GM21528 (cell line): Measurements from ENCODE around the gene COL4A1.

Experiments used
- ATAC-seq: cut with Tn5 transposase; IDR thresholded peaks from one replicate; pipeline ENCODE4 v1.9.1; 2021; ENCODE audit warnings: mild to moderate bottlenecking, moderate library complexity; ENCODE audit not compliant: unreplicated experiment, low FRiP score

Gene COL4A1

GRCh38 chr13:110306960-110307766, at the start of gene COL4A1, which contains the start of gene COL4A2:
Gene COL4A1 (minus strand): TSS chr13:110307157. CDS start chr13:110307027, 130 bp downstream.
Gene COL4A2 (plus strand): TSS chr13:110307284. CDS start chr13:110307904, 620 bp downstream.
- ATAC-seq: no peak

GRCh38 chr13:110356362-110356761, 49.4 kb upstream of the COL4A1 start:
- ATAC-seq: no peak

GRCh38 chr13:110354715-110355473, 47.9 kb upstream of the COL4A1 start:
- no peak for ATAC-seq

- ATAC-seq: no peak
These were observed 47.2 kb upstream of the COL4A1 start for GRCh38 chr13:110354123-110354627.

GRCh38 chr13:110353339-110353977, 46.5 kb upstream of the COL4A1 start:
- no peak for ATAC-seq

GRCh38 chr13:110352735-110353134, 45.8 kb upstream of the COL4A1 start:
- no peak for ATAC-seq

- ATAC-seq: no peak
These were observed 44.9 kb upstream of the COL4A1 start for GRCh38 chr13:110351636-110352420.

- no peak for ATAC-seq
These were observed 43.6 kb upstream of the COL4A1 start for GRCh38 chr13:110350509-110350908.

- ATAC-seq: no peak
These were observed 43.1 kb upstream of the COL4A1 start for GRCh38 chr13:110350049-110350448.

GRCh38 chr13:110349239-110349638, 42.3 kb upstream of the COL4A1 start:
- ATAC-seq: no peak

- ATAC-seq: no peak
These were observed 41.5 kb upstream of the COL4A1 start for GRCh38 chr13:110348309-110349105.

GRCh38 chr13:110347535-110348308, 40.8 kb upstream of the COL4A1 start:
- no peak for ATAC-seq

GRCh38 chr13:110347088-110347487, 40.1 kb upstream of the COL4A1 start:
- ATAC-seq: no peak

- ATAC-seq: no peak
These were observed 39.7 kb upstream of the COL4A1 start for GRCh38 chr13:110346661-110347067.

GRCh38 chr13:110345701-110346100, 38.7 kb upstream of the COL4A1 start:
- ATAC-seq: no peak

GRCh38 chr13:110345266-110345665, 38.3 kb upstream of the COL4A1 start:
- no peak for ATAC-seq

- no peak for ATAC-seq
These were observed 37.4 kb upstream of the COL4A1 start for GRCh38 chr13:110344320-110344719.

GRCh38 chr13:110343241-110343865, 36.4 kb upstream of the COL4A1 start:
- ATAC-seq: no peak
